GM12878 (cell line): ENCODE data around the gene NHERF2. TPM values are rescaled to one million over a fixed set of nuclear protein-coding genes. Genes with fewer than 3 reads are reported as not detected.

ENCODE experiments used
- ATAC-seq: fragments of 200-7000 bp; cut with Tn5 transposase; 3 replicates; pipeline ENCODE4 v1.9.1; 2020; ENCODE audit warnings: mild to moderate bottlenecking, moderate library complexity
- BruUV-seq: library from RNA; stranded (reverse); fragments of 400-500 nt; replicated peaks from 2 replicates; lab custom pipeline; 2021; lab: Mats Ljungman, UMichigan
- CTCF ChIA-PET: fragments of 300-600 bp; sonication (Branson Sonifier 250); formaldehyde crosslinking; extraction: SDS; loops from one replicate; lab custom pipeline; 2021; ENCODE audit warnings: inconsistent platforms; lab: Yijun Ruan, JAX
- POLR2A ChIA-PET: fragments of 350-600 bp; formaldehyde crosslinking; extraction: SDS; loops from one replicate; lab custom pipeline; 2021; ENCODE audit warnings: inconsistent platforms; lab: Charles Lee
- RAD21 ChIA-PET: fragments of 300-600 bp; sonication (Branson Sonifier 250); formaldehyde crosslinking; loops from one replicate; lab custom pipeline; 2023; ENCODE audit warnings: antibody characterized with exemption; ENCODE audit not compliant: unreplicated experiment; lab: Charles Lee
- SMC1A ChIA-PET: fragments of 300-600 bp; sonication (Branson Sonifier 250); formaldehyde crosslinking; loops from one replicate; lab custom pipeline; 2023; ENCODE audit not compliant: unreplicated experiment, uncharacterized antibody; lab: Charles Lee
- DNase-seq: peaks from one replicate; pipeline ENCODE4 v3.0.0-alpha.2; 2011; ENCODE audit warnings: low read depth, low spot score
- FAIRE-seq: peaks from 3 replicates; lab custom pipeline; 2011; peaks lifted over from hg19 to GRCh38; lab: Jason Lieb, UNC
- H2AFZ ChIP-seq: 2 replicates; pipeline ENCODE4 v1.6.0; 2011; ENCODE audit warnings: low read depth, low read length, control low read depth; ENCODE audit not compliant: control insufficient read depth
- H3K27ac ChIP-seq: 2 replicates; pipeline ENCODE4 v1.5.1; 2011; ENCODE audit warnings: control low read depth; ENCODE audit not compliant: control insufficient read depth, insufficient read depth
- H3K27me3 ChIP-seq, 2 experiments: replicated peaks in 1 of 2; 2 replicates each; pipeline versions ENCODE4 v1.6.0 to v1.6.1; 2011; ENCODE audit warnings: low read length in 1 of 2; ENCODE audit not compliant: control insufficient read depth in 2 of 2, insufficient read depth in 2 of 2
- H3K36me3 ChIP-seq, 2 experiments: 2 replicates each; pipeline ENCODE4 v1.5.1; 2011; ENCODE audit warnings: low read length in 1 of 2; ENCODE audit not compliant: control insufficient read depth in 2 of 2, insufficient read depth in 2 of 2
- H3K4me1 ChIP-seq: 2 replicates; pipeline ENCODE4 v1.6.1; 2011; ENCODE audit warnings: mild to moderate bottlenecking, low read length, moderate library complexity, mixed read lengths; ENCODE audit not compliant: control insufficient read depth, insufficient read depth
- H3K4me2 ChIP-seq: 2 replicates; pipeline ENCODE4 v1.6.0; 2011; ENCODE audit warnings: control low read depth; ENCODE audit not compliant: control insufficient read depth, insufficient read depth
- H3K4me3 ChIP-seq: fragments of 200-600 bp; sonication (generic); 2 replicates; pipeline ENCODE4 v1.5.1; 2016
- H3K79me2 ChIP-seq: 2 replicates; pipeline ENCODE4 v1.6.0; 2011; ENCODE audit warnings: low read length; ENCODE audit not compliant: control insufficient read depth, insufficient read depth
- H3K9ac ChIP-seq: 2 replicates; pipeline ENCODE4 v1.8.0; 2011; ENCODE audit warnings: low read length, control low read depth, mixed read lengths; ENCODE audit not compliant: control insufficient read depth, insufficient read depth
- H3K9me3 ChIP-seq: replicated peaks from 3 replicates; pipeline ENCODE4 v1.5.1; 2011; ENCODE audit warnings: mild to moderate bottlenecking, low read length; ENCODE audit not compliant: control insufficient read depth, insufficient read depth
- H4K20me1 ChIP-seq: 2 replicates; pipeline ENCODE4 v1.6.0; 2011; ENCODE audit not compliant: control insufficient read depth, insufficient read depth
- BHLHE40 ChIP-seq, 2 experiments: fragments of 450-650 bp in 1 of 2; IDR thresholded peaks; 2 replicates each; pipeline ENCODE4 v1.6.1; 2011 to 2017; ENCODE audit warnings: low read depth in 2 of 2, borderline replicate concordance in 1 of 2, improper control_type of control experiment in 1 of 2, low read length in 1 of 2, mild to moderate bottlenecking in 1 of 2
- CHD1 ChIP-seq: IDR thresholded peaks from 2 replicates; pipeline ENCODE4 v1.6.1; 2012; ENCODE audit warnings: low read depth, low read length, improper control_type of control experiment
- CHD2 ChIP-seq: IDR thresholded peaks from 2 replicates; pipeline ENCODE4 v1.6.1; 2011; ENCODE audit warnings: low read depth, low read length, improper control_type of control experiment, borderline replicate concordance
- E2F4 ChIP-seq: IDR thresholded peaks from 2 replicates; pipeline ENCODE4 v1.6.1; 2012; ENCODE audit warnings: low read depth, low read length, improper control_type of control experiment
- EED ChIP-seq: sonication (generic); IDR thresholded peaks from 2 replicates; pipeline ENCODE4 v1.6.1; 2016; ENCODE audit warnings: antibody characterized with exemption, low read depth
- EGR1 ChIP-seq, 2 experiments: IDR thresholded peaks; 1 replicate in 1 of 2; 2 replicates in 1 of 2; pipeline ENCODE4 v1.6.1; 2011 to 2012; ENCODE audit warnings: low read depth in 2 of 2, low read length in 2 of 2, borderline replicate concordance in 1 of 2, mild to moderate bottlenecking in 1 of 2, moderate library complexity in 1 of 2
- EP300 ChIP-seq, 2 experiments: fragments of 150-350 bp in 1 of 2; IDR thresholded peaks; 2 replicates each; pipeline ENCODE4 v1.6.1; 2011 to 2012; ENCODE audit warnings: low read depth in 2 of 2, low read length in 2 of 2, borderline replicate concordance in 1 of 2, improper control_type of control experiment in 1 of 2, inconsistent platforms in 1 of 2; ENCODE audit not compliant: control insufficient read depth in 1 of 2
- GABPA ChIP-seq: IDR thresholded peaks from 2 replicates; pipeline ENCODE4 v1.6.1; 2014; ENCODE audit warnings: antibody characterized with exemption, low read depth, mild to moderate bottlenecking, inconsistent platforms
- IKZF1 ChIP-seq: fragments of 450-650 bp; conservative IDR thresholded peaks from 2 replicates; pipeline ENCODE4 v1.6.1; 2017; ENCODE audit warnings: antibody characterized with exemption, mild to moderate bottlenecking
- IKZF2 ChIP-seq, 2 experiments: fragments of 450-650 bp; IDR thresholded peaks; 2 replicates each; pipeline ENCODE4 v1.6.1; 2017; ENCODE audit warnings: mild to moderate bottlenecking in 2 of 2, moderate library complexity in 2 of 2
- MEF2B ChIP-seq: fragments of 450-650 bp; IDR thresholded peaks from 2 replicates; pipeline ENCODE4 v1.6.1; 2018; ENCODE audit warnings: mild to moderate bottlenecking, moderate library complexity; ENCODE audit not compliant: partially characterized antibody, poor library complexity, severe bottlenecking
- RELB ChIP-seq: fragments of 450-650 bp; IDR thresholded peaks from 2 replicates; pipeline ENCODE4 v1.6.1; 2017; ENCODE audit warnings: low read depth, mild to moderate bottlenecking, moderate library complexity
- RFX5 ChIP-seq: IDR thresholded peaks from 2 replicates; pipeline ENCODE4 v1.6.1; 2011; ENCODE audit warnings: low read depth, low read length, improper control_type of control experiment
- STAT3 ChIP-seq: IDR thresholded peaks from 2 replicates; pipeline ENCODE4 v1.6.1; 2011; ENCODE audit warnings: low read depth, low read length, improper control_type of control experiment
- TCF12 ChIP-seq: IDR thresholded peaks from 2 replicates; pipeline ENCODE4 v1.6.1; 2011; ENCODE audit warnings: low read depth, mild to moderate bottlenecking, low read length
- TCF3 ChIP-seq: IDR thresholded peaks from 2 replicates; pipeline ENCODE4 v1.6.1; 2012; ENCODE audit warnings: low read depth, mild to moderate bottlenecking, low read length, borderline replicate concordance; ENCODE audit not compliant: insufficient read depth
- TCF7 ChIP-seq: IDR thresholded peaks from 2 replicates; pipeline ENCODE4 v1.6.1; 2014; ENCODE audit warnings: antibody characterized with exemption, borderline replicate concordance
- WGBS: methylation state at CpG from one replicate; pipeline ENCODE4 v1.1.6; 2016; ENCODE audit warnings: low lambda C conversion rate; ENCODE audit not compliant: insufficient replicate concordance, insufficient coverage; ENCODE audit errors: missing lambda C conversion rate; 5-methylcytosine and 5-hydroxymethylcytosine counted together
- in situ Hi-C: fragments of 300-500 bp; cut with MboI; formaldehyde crosslinking; loops from 9 replicates; pipeline ENCODE4 v1.14.3; 2018; ENCODE audit warnings: mixed read lengths
- intact Hi-C: fragments of 100-400 bp; cut with micrococcal nuclease; formaldehyde crosslinking; loops from one replicate; pipeline ENCODE4 v1.14.2; 2022; ENCODE audit not compliant: unreplicated experiment
- polyA plus RNA-seq, 11 experiments: library from polyadenylated mRNA; depleted of rRNA in 4 of 11; unstranded in 6 of 11; stranded (reverse) in 5 of 11; fragments of >200 nt; fragmentation: Nextera tagmentation in 4 of 11; fragmentation: Illumina TruSeq in 1 of 11; extraction: Ambion mirVana in 4 of 11; extraction: Trizol in 1 of 11; gene quantifications; 1 replicate in 1 of 11; 2 replicates in 10 of 11; pipeline versions ENCODE4 v1.2.1 to v1.2.3, GENCODE V29; 2011 to 2016; ENCODE audit warnings: inconsistent platforms in 2 of 11, missing spikeins in 2 of 11, low read depth in 1 of 11
- total RNA-seq, 4 experiments: library from RNA; depleted of rRNA in 3 of 4; stranded (reverse); fragments of >200 nt in 3 of 4; fragmentation: Illumina TruSeq in 1 of 4; extraction: Trizol in 1 of 4; gene quantifications; 2 replicates each; pipeline versions ENCODE4 v1.2.1 to v1.2.3, GENCODE V29; 2013 to 2021

Gene NHERF2
- total and polyA plus RNA-seq, 10 of the 15 experiments (the other 5 are each of a cell fraction or from before 2014, with no cell fraction given), result 0.05 to 0.31 (median 0.08) TPM; not detected in 4

GRCh38 chr16:2042986-2043666 is 16.4 kb downstream of the NHERF2 start (continued):
- no peak for TF ChIP-seq EED

- no peak for DNase-seq
- TF ChIP-seq CHD2, result no peak
- TF ChIP-seq RELB, result peak; percentile 45; the same call in 1 of the 2 replicates
- TF ChIP-seq TCF7, result no peak
- peak; percentile 68 to 85; a peak in 3 of 4 replicates for TF ChIP-seq BHLHE40 (IDR thresholded peaks at IDR 0.05; ENCODE audit: borderline replicate concordance in 1 of 2, low read depth in 2 of 2, low read length in 1 of 2)
- 0 out of 2 replicates have a peak, but pooled peaks have one; percentile 18 for TF ChIP-seq EED
- peak; percentile 49 to 57; a peak in 2 of 4 replicates for TF ChIP-seq IKZF2 (IDR thresholded peaks at IDR 0.05)
- peak; percentile 48; the same call in 1 of the 2 replicates for TF ChIP-seq TCF3
- TF ChIP-seq EGR1 (IDR thresholded peaks at IDR 0.05; ENCODE audit: borderline replicate concordance in 1 of 2, low read depth in 2 of 2, low read length in 2 of 2), result 0 out of 3 replicates have a peak, but pooled peaks of 1 of the 2 experiments have one; percentile 26
- peak; percentile 87 for TF ChIP-seq IKZF1
- TF ChIP-seq STAT3, result no peak
- no peak for TF ChIP-seq GABPA
- TF ChIP-seq EP300 (IDR thresholded peaks at IDR 0.05; ENCODE audit: borderline replicate concordance in 1 of 2, control insufficient read depth in 1 of 2, low read depth in 2 of 2, low read length in 2 of 2), result no peak
- TF ChIP-seq CHD1, result no peak
- TF ChIP-seq RFX5, result no peak
- TF ChIP-seq E2F4, result no peak
- TF ChIP-seq MEF2B, result peak; percentile 12
- TF ChIP-seq TCF12, result peak; percentile 83
- H3K4me2 ChIP-seq, result peak overlapping the region; percentile 30; the same call in 1 of the 2 replicates
- no peaks in the 10 kb centered on the region for H3K9me3 ChIP-seq
- no peaks in the 10 kb centered on the region for H4K20me1 ChIP-seq
- no peak for FAIRE-seq
- H3K9ac ChIP-seq, result no peak overlapping the region; the same call in 1 of the 2 replicates
- SMC1A ChIA-PET, result no interaction called here
- H3K27me3 ChIP-seq, result no peaks in the 10 kb centered on the region
- WGBS, result 49% methylated on average over 18 of the region's 26 CpGs
- CTCF ChIA-PET, result no interaction called here
- in situ Hi-C loops (no loop called here), intact Hi-C loops (no loop called here)
- POLR2A ChIA-PET, result interaction anchor here (0.6 to 2.3 kb wide), 2 partner anchors 21 to 111 kb away, joined by 5 to 11 read pairs; partner anchors contain the start of gene TRAF7
- H3K27ac ChIP-seq, result no peak overlapping the region
- H3K79me2 ChIP-seq, result peaks cover 15% of the 10 kb centered on the region
- H3K4me1 ChIP-seq, result peaks cover 22% of the 10 kb centered on the region
- RAD21 ChIA-PET, result interaction anchor here (0.9 kb wide), 1 partner anchor 22 kb away, joined by 3 read pairs; no protein-coding TSS in a partner anchor
- no peak overlapping the region for H3K4me3 ChIP-seq
- peaks cover 0 to 1% of the 10 kb centered on the region in 2 experiments; a peak in 2 of 4 replicates for H3K36me3 ChIP-seq
- ATAC-seq, result peak; percentile 6
- BruUV-seq, result no TSS peak
- H2AFZ ChIP-seq, result peak overlapping the region; percentile 15; the same call in 1 of the 2 replicates
Measured at GRCh38 chr16:2043667-2044451, 17.2 kb downstream of the NHERF2 start.
